Fibroblast of pulmonary artery (primary cell): ENCODE results near the gene PRKACA.
"Not testable (repeated sequence)": the region's sequence is repeated elsewhere in the genome, so short reads cannot be mapped to it uniquely, and the experiment has no call there.

Experiments
- DNase-seq: peaks from one replicate; pipeline ENCODE4 v3.0.0-alpha.2; 2010; ENCODE audit warnings: low read depth
- H3K4me3 ChIP-seq: replicated peaks from 2 replicates; pipeline ENCODE4 v1.5.1; 2011; ENCODE audit warnings: low read depth, mild to moderate bottlenecking, control low read depth, low read length, moderate library complexity
- TF ChIP-seq, protein P1 (sequence below): IDR thresholded peaks from 2 replicates; pipeline ENCODE4 v1.5.1; 2011; ENCODE audit warnings: mild to moderate bottlenecking, control low read depth, low read length, inconsistent platforms; ENCODE audit errors: missing control alignments

The PRKACA gene

GRCh38 chr19:14147797-14148605 is 30.4 kb upstream of the PRKACA start:
- TF ChIP-seq, protein P1, sequence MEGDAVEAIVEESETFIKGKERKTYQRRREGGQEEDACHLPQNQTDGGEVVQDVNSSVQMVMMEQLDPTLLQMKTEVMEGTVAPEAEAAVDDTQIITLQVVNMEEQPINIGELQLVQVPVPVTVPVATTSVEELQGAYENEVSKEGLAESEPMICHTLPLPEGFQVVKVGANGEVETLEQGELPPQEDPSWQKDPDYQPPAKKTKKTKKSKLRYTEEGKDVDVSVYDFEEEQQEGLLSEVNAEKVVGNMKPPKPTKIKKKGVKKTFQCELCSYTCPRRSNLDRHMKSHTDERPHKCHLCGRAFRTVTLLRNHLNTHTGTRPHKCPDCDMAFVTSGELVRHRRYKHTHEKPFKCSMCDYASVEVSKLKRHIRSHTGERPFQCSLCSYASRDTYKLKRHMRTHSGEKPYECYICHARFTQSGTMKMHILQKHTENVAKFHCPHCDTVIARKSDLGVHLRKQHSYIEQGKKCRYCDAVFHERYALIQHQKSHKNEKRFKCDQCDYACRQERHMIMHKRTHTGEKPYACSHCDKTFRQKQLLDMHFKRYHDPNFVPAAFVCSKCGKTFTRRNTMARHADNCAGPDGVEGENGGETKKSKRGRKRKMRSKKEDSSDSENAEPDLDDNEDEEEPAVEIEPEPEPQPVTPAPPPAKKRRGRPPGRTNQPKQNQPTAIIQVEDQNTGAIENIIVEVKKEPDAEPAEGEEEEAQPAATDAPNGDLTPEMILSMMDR = peak; percentile 94
- no peak overlapping the region for H3K4me3 ChIP-seq
- peak; percentile 75 for DNase-seq

DNA sequence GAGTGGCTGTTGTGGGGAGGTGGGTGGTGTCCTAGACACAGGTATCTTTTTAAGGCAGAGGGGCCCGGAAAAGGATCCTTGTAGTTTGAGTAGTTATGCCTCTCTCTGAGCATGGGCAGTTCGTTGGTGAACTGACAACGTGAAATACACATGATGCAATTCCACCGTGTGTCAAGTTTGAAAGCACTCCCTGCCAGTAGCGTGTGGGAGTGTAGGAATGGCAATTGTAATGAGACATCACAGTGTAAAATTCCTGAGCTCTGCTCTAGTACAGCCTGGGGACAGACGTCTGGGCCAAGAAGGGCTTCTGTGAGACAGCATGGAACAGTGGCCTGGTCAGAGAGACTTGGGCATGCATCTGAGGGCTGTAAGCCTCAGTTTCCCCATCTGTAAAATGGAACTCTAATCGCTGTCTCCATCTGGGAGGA is 29.2 kb upstream of the PRKACA start:
- TF ChIP-seq, protein P1 = no peak
- DNase-seq = peak; percentile 94
- no peak overlapping the region for H3K4me3 ChIP-seq

DNA sequence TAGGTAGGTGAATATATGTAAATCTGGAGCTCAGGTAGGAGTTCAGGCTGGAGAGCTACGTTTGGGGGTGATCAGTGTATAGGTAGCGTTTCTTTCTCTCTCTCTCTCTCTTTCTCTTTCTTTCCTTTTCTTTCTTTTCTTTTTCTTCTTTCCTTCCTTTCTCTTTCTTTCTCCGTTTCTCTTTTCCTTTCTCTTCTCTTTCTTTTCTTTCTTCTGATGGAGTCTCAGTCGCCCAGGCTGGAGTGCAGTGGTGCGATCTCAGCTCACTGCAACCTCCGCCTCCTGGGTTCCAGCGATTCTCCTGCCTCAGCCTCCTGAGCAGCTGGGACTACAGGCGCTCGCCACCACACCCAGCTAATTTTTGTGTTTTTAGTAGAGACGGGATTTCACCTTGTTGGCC is 28.6 kb upstream of the PRKACA start:
- not testable (repeated sequence) for H3K4me3 ChIP-seq, DNase-seq

DNA sequence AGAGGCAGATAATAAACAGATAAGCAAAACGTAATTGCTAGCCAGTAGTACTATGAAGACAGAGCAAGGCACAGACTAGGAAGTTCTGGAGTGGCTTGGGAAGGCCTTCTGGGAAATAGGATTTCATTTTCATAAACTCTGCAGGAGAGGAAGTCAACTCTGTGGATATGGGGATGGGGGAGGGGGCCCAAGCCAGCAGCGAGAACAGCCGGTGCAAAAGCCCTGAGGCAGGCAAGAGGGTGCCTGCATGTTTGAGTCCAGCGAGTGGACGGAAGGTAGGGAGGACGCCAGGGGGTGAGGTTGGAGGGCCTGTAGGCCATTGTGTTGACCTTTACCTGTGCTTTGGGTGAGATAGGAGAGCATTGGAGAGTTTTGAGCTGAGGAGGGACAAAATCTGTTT is 27.8 kb upstream of the PRKACA start:
- TF ChIP-seq, protein P1 = no peak
- H3K4me3 ChIP-seq = no peak overlapping the region
- DNase-seq = no peak

DNA sequence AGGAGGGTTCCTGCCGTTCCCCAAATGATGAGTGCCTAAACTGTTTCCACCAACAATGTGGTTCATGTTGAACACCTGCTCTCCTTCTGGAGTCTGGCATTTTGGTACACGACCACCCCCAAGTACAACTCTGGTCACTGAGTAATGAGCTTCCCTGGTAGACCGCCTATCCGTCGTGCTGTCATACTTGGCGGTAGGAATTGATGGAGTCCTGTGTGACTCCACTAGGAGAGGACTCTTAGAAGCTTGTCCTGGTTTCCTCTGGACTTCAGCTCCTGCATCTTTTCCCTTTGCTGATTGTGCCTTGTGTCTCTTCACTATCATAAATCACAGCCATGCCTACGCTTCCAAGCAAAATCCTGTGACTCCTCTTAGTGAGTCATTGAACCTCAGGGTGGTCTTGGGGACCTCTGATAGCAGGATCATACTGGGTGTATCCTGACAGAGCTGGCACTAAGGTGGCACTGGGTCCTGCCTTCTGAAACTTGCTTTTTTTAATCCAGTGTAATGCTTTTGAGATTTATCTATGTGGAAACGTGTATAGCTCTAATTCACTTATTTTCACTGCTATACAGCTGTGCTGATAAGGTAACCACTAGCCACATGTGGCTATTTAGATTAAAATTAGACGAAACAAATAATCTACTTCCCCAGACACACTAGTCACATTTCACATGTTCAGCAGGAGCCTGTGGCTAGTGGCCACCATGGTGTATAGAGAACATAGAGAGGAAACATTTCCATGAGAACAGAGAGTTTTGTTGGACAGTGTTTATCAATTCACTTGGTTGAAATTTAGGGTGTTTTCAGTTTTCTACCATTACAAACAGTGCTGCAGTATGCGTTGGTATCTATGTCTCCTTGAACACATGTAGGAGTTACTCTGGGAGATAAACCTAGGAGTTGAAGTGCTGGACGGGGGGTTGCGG is 25.0 kb upstream of the PRKACA start:
- no peak for DNase-seq
- TF ChIP-seq, protein P1 = no peak
- H3K4me3 ChIP-seq = no peak overlapping the region

- DNase-seq = no peak
- TF ChIP-seq, protein P1 = no peak
- no peak overlapping the region for H3K4me3 ChIP-seq
Observed at GRCh38 chr19:14141041-14141440, 23.5 kb upstream of the PRKACA start.

- TF ChIP-seq, protein P1 = no peak
- H3K4me3 ChIP-seq = no peak overlapping the region
- no peak for DNase-seq
Observed at GRCh38 chr19:14139944-14140343, 22.4 kb upstream of the PRKACA start.
